Psoas muscle (tissue), 8 donors: ENCODE measurements around the gene PKN3. TPM values are rescaled to one million over a fixed set of nuclear protein-coding genes. Genes with fewer than 3 reads are reported as not detected.

Experiments
- ATAC-seq, 4 donors: fragments of 200-7000 bp; cut with Tn5 transposase; one replicate each; pipeline ENCODE4 v1.9.1; 2020; ENCODE audit warnings: moderate library complexity in 3 of 4, mild to moderate bottlenecking in 2 of 4
- DNase-seq, 2 donors: peaks; one replicate each; pipeline ENCODE4 v3.0.0-alpha.2; 2020
- H3K27ac ChIP-seq: fragments of 200-600 bp; one replicate; pipeline ENCODE4 v1.8.0; 2022
- H3K27me3 ChIP-seq, 3 donors: fragments of 200-600 bp in 1 of 3; one replicate each; pipeline versions ENCODE4 v1.6.1 to v1.8.0; 2013 to 2022; ENCODE audit warnings: low read length in 2 of 3, mild to moderate bottlenecking in 2 of 3, moderate library complexity in 1 of 3; ENCODE audit not compliant: insufficient read depth in 3 of 3
- H3K36me3 ChIP-seq, 2 donors: fragments of 200-600 bp in 1 of 2; one replicate each; pipeline versions ENCODE4 v1.6.1 to v1.8.0; 2013 to 2022; ENCODE audit warnings: low read depth in 1 of 2, mild to moderate bottlenecking in 1 of 2, moderate library complexity in 1 of 2; ENCODE audit not compliant: insufficient read depth in 1 of 2
- H3K4me1 ChIP-seq: fragments of 200-600 bp; one replicate; pipeline ENCODE4 v1.8.0; 2022
- H3K4me3 ChIP-seq: fragments of 200-600 bp; one replicate; pipeline ENCODE4 v1.8.0; 2022; ENCODE audit warnings: mild to moderate bottlenecking
- H3K9me3 ChIP-seq: fragments of 200-600 bp; one replicate; pipeline ENCODE4 v1.8.0; 2022
- CTCF ChIP-seq: fragments of 200-600 bp; IDR thresholded peaks from one replicate; pipeline ENCODE4 v1.8.0; 2022; ENCODE audit warnings: antibody characterized with exemption
- WGBS, 3 donors: extraction: QIAGEN DNeasy Blood & Tissue Kit; methylation state at CpG; one replicate each; pipeline versions ENCODE4 v1.1.6 to v1.1.7; 2013; 5-methylcytosine and 5-hydroxymethylcytosine counted together
- intact Hi-C, 2 donors: fragments of 100-400 bp; cut with DNase I; formaldehyde crosslinking; loops; one replicate each; pipeline versions ENCODE4 v1.11.0 to v1.14.2; 2022
- long read RNA-seq, 2 donors: library from polyadenylated mRNA; unstranded; transcript quantifications; one replicate each; pipeline ENCODE4 v2.0.0, GENCODE V29; 2021
- polyA plus RNA-seq, 3 donors: library from polyadenylated mRNA; stranded (reverse); fragments of 200-250 nt; gene quantifications; one replicate each; pipeline ENCODE4 v1.2.3, GENCODE V29; 2013
- total RNA-seq, 4 donors: library from RNA; stranded (reverse); fragmentation: NEBNext Ultra II Directional in 2 of 4; extraction: Animal tissue kit (Norgen Biotek cat#: 25700) in 2 of 4; gene quantifications; one replicate each; pipeline versions ENCODE4 v1.2.1 to v1.2.4, GENCODE V29; 2021 to 2023
- donor health status: healthy with polysubstance abuse.
- donor health status: DM: no; HTN: no; CAD: no; lungs with moderate emphysema.
- donor health status: Bipolar disorder and iron deficiency.
- donor health status: healthy.
- donor health status: DM: yes; HTN: yes; CAD: no.
- donor health status: DM: no; HTN: no; CAD: no.
- donor health status: DM: no; HTN: no; CAD: no.
- donor health status: DM: yes; HTN: yes; CAD: no.

PKN3 gene
- total RNA-seq (1 to 10 TPM; 2.6 to 5.0 (median 3.4) TPM), polyA plus RNA-seq (1 to 10 TPM; 2.9 to 4.4 (median 3.1) TPM)
- long read RNA-seq, donor 1, partial matches to known transcripts: 0 of 2 reads
- long read RNA-seq, donor 1, other reads (novel, unspliced or antisense): 1 of 2 reads
- long read RNA-seq, donor 2, partial matches to known transcripts: 2 of 8 reads
- long read RNA-seq, donor 2, other reads (novel, unspliced or antisense): 3 of 8 reads

- 0 to 1% (median 0%) methylated on average over 45 to 65 of the region's 65 CpGs for WGBS, 3 donors
- no peaks in the 10 kb centered on the region for H3K4me1 ChIP-seq
- H3K4me3 ChIP-seq: peak within 1 kb of the TSS; percentile 84
- no peaks in the 10 kb centered on the region for H3K36me3 ChIP-seq
- TF ChIP-seq CTCF: peak; percentile 80
- DNase-seq: peak; percentile 90 to 93
- peak; percentile 79 to 91 (median 86) for ATAC-seq
- peak within 1 kb of the TSS; percentile 65 for H3K27ac ChIP-seq
- H3K27me3 ChIP-seq: no peaks in the 10 kb centered on the region
- no peaks in the 10 kb centered on the region for H3K9me3 ChIP-seq
- intact Hi-C loops: loop anchor here in 1 of 2 donors (5.0 kb wide), 1 partner anchor 70 kb away; the partner anchor contains the start of gene ZER1
Observed at GRCh38 chr9:128702445-128702948, at the start of gene PKN3. TSS of gene PKN3 (plus strand) at chr9:128702503. CDS start at chr9:128702916, 413 bp downstream.

DNA sequence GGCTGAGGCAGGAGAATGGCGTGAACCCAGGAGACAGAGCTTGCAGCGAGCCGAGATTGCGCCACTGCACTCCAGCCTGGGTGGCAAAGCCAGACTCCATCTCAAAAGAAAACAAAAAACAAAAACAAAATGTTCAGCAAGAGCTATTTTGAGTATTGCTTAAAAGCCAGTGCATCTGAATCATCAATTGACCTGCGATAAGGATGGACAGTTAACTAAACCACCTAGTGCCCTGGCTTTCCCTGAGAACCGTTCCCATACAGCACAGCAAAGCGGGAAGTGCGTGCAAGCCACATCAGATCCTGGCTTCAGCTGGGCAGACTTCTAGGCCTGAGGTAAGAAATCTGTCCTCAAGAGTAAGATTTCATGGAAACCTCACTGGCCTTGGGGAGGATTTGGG, 48.4 kb upstream of the PKN3 start:
- H3K4me3 ChIP-seq: no peak overlapping the region
- no peaks in the 10 kb centered on the region for H3K36me3 ChIP-seq
- ATAC-seq (no peak), DNase-seq (no peak)
- no peaks in the 10 kb centered on the region for H3K9me3 ChIP-seq
- intact Hi-C loops: no loop called here
- 92 to 98% (median 93%) methylated on average over 8 of the region's 8 CpGs for whole genome bisulfite sequencing, 3 donors
- TF ChIP-seq CTCF: no peak
- H3K27ac ChIP-seq: no peak overlapping the region
- no peaks in the 10 kb centered on the region for H3K27me3 ChIP-seq
- H3K4me1 ChIP-seq: no peaks in the 10 kb centered on the region

DNA sequence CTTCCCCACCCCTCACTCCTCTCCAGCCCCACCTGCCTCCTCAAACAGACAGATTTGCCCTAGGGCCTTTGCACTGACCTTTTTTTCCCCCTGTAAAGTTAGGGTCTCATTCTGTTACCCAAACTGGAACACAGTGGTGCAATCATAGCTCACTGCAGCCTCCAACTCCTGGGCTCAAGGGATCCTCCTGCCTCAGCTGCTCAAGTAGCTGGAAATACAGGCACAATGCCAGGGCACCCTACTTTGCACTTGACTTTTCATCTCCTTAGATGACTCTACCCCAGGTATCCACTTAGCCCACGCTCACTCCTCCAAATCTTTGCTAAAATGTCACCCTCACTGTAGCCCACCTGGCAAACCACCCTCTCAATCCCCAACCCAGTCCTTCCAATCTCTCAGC, 47.8 kb upstream of the PKN3 start:
- no peak for DNase-seq
- Histone ChIP-seq H3K4me3 (no peak overlapping the region), H3K9me3 (no peaks in the 10 kb centered on the region), H3K4me1 (no peaks in the 10 kb centered on the region), H3K27me3 (no peaks in the 10 kb centered on the region), H3K27ac (no peak overlapping the region), H3K36me3 (no peaks in the 10 kb centered on the region)
- intact Hi-C loops: no loop called here
- TF ChIP-seq CTCF: no peak
- 91 to 100% (median 98%) methylated on average over 1 of the region's 1 CpG for whole genome bisulfite sequencing, 3 donors
- no peak for ATAC-seq

GRCh38 chr9:128656416-128657343, 45.6 kb upstream of the PKN3 start, which contains the start of gene DYNC2I2:
TSS of gene DYNC2I2 (minus strand) at chr9:128656847. CDS start at chr9:128656726, 121 bp downstream.
- intact Hi-C loops: no loop called here
- Histone ChIP-seq H3K4me3 (peak within 1 kb of the TSS; percentile 82), H3K36me3 (no peaks in the 10 kb centered on the region), H3K4me1 (no peaks in the 10 kb centered on the region), H3K9me3 (no peaks in the 10 kb centered on the region), H3K27me3 (no peaks in the 10 kb centered on the region), H3K27ac (peak within 1 kb of the TSS; percentile 94)
- peak; percentile 97 to 99 for DNase-seq
- no peak for TF ChIP-seq CTCF
- ATAC-seq: peak; percentile 99 to 100 (median 100)
- WGBS, 3 donors: 0 to 1% (median 1%) methylated on average over 79 to 86 of the region's 86 CpGs
